Liver (tissue), 3 donors: Measurements from ENCODE around the gene TRIM21.

Source experiments
- CTCF ChIP-seq: fragments of 150-350 bp; IDR thresholded peaks from 2 replicates; pipeline ENCODE4 v1.5.1; 2017; ENCODE audit warnings: improper control_type of control experiment, low read depth, low read length; ENCODE audit not compliant: missing input control
- FOXA1 ChIP-seq: IDR thresholded peaks from 2 replicates; pipeline ENCODE4 v1.6.1; 2016; ENCODE audit warnings: antibody characterized with exemption
- GABPA ChIP-seq, 2 donors: IDR thresholded peaks in 1 of 2; conservative IDR thresholded peaks in 1 of 2; 2 replicates each; pipeline ENCODE4 v1.6.1; 2016; ENCODE audit warnings: antibody characterized with exemption in 2 of 2, mild to moderate bottlenecking in 1 of 2, moderate library complexity in 1 of 2
- RAD21 ChIP-seq, 2 donors: IDR thresholded peaks; 2 replicates each; pipeline ENCODE4 v1.6.1; 2016; ENCODE audit warnings: antibody characterized with exemption in 2 of 2, mild to moderate bottlenecking in 2 of 2
- REST ChIP-seq: IDR thresholded peaks from 2 replicates; pipeline ENCODE4 v1.6.1; 2016; ENCODE audit warnings: antibody characterized with exemption, mild to moderate bottlenecking
- RXRA ChIP-seq, 2 donors: IDR thresholded peaks; 2 replicates each; pipeline ENCODE4 v1.6.1; 2017 to 2018; ENCODE audit warnings: antibody characterized with exemption in 2 of 2, mild to moderate bottlenecking in 1 of 2
- SP1 ChIP-seq: IDR thresholded peaks from 2 replicates; pipeline ENCODE4 v1.6.1; 2018; ENCODE audit warnings: antibody characterized with exemption, mild to moderate bottlenecking
- TAF1 ChIP-seq: conservative IDR thresholded peaks from 2 replicates; pipeline ENCODE4 v1.6.1; 2016; ENCODE audit warnings: antibody characterized with exemption, mild to moderate bottlenecking
- TF ChIP-seq, protein P1 (sequence below): IDR thresholded peaks from 2 replicates; pipeline ENCODE4 v1.6.1; 2016; ENCODE audit warnings: antibody characterized with exemption
- donor health status: healthy.
- donor health status: healthy.

GRCh38 chr11:4368286-4368685 lies 25.2 kb downstream of the TRIM21 start, which contains the start of gene OR52B4:
- TF ChIP-seq CTCF (no peak), REST (no peak), TAF1 (no peak), GABPA (IDR thresholded peaks at IDR 0.05 in 1 of 2, conservative IDR thresholded peaks at IDR 0.05 in 1 of 2) (no peak), SP1 (no peak), RAD21 (IDR thresholded peaks at IDR 0.05) (no peak), FOXA1 (no peak), RXRA (IDR thresholded peaks at IDR 0.05) (no peak)
- TF ChIP-seq, protein P1, sequence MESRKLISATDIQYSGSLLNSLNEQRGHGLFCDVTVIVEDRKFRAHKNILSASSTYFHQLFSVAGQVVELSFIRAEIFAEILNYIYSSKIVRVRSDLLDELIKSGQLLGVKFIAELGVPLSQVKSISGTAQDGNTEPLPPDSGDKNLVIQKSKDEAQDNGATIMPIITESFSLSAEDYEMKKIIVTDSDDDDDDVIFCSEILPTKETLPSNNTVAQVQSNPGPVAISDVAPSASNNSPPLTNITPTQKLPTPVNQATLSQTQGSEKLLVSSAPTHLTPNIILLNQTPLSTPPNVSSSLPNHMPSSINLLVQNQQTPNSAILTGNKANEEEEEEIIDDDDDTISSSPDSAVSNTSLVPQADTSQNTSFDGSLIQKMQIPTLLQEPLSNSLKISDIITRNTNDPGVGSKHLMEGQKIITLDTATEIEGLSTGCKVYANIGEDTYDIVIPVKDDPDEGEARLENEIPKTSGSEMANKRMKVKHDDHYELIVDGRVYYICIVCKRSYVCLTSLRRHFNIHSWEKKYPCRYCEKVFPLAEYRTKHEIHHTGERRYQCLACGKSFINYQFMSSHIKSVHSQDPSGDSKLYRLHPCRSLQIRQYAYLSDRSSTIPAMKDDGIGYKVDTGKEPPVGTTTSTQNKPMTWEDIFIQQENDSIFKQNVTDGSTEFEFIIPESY = no peak
